ENCODE results near the gene MICAL3.
"Not testable (repeated sequence)": the region's sequence is repeated elsewhere in the genome, so short reads cannot be mapped to it uniquely, and the experiment has no call there.

Gene MICAL3

DNA sequence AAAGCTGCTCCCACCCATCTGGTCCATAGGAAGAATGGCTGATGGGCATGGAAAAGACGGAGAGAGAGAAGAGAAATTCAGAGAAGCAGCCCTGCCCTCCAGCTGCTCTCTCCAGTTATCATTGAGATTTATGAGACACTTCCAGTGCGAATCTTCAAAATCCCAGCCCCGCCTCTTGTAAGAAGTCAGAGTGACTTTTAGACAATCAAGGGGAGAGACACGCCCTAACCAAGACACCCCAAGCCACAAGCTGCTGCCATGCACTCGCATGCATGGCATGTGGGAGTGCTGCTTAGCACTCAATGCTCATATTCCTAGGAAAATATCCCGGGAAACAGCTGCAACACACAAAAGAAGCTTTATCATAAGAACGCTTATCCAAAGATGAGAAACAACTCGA is 139.5 kb downstream of the MICAL3 start:
- no peak for DNase-seq (ENCODE audit: low read depth in 2 of 2)

DNA sequence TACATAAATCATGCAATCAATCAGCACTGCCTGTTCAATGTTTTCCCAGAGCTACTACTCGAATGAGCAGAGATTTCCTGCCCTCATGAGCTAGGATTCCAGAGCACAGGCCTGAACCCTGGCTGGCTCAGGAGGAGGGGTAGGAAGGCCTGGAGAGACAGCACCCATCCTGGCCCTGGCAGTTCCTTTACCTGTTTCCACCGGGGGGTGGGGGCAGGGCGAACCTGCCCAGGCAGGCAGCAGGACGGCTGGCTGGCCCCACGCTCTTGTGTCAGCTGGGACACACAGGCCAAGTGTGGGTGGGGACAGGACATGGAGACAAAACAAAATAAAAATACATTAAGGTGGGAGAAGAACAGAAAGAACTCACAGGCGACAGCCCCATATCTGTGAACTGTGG is 140.3 kb downstream of the MICAL3 start:
- no peak for DNase-seq (ENCODE audit: low read depth in 2 of 2)

DNA sequence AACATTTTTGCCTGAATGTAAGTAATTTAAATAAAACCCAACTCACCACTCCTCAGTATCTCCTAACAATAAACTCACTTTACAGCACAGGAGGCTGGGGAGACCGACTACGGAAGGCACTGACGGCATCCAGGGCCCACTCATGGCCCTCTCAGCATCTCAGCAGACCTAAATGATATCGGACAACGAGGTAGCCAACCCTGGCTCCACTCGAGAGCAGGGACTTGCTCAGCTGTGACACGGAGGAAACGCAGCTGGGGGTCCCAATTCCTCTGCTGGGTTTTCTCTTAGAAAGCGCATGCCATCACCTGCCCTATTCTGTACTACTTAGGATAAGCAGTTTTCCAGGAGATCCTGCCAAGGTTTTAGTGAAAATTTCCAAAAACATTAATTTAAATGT is 141.0 kb downstream of the MICAL3 start:
- no peak for DNase-seq (ENCODE audit: low read depth in 2 of 2)

DNA sequence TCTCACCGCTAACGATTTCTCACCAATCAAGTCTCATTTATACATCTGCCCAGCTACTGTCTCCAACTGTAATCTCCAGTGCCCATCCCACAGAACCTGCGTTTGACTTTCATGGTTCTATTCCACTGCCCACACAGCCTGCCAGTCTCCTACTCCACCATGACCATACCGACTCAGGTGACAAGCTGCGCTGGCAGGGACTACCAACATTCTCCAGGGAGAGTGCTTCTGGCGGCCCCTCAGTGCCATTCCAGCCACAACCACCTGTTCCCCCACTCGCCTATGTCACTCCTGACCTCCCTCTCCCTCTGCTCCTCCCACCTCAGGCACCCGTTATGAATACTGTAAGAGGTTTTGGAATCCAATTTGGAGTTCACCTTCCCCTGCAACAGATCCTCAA is 141.6 kb downstream of the MICAL3 start:
- DNase-seq (ENCODE audit: low read depth in 2 of 2): no peak

DNA sequence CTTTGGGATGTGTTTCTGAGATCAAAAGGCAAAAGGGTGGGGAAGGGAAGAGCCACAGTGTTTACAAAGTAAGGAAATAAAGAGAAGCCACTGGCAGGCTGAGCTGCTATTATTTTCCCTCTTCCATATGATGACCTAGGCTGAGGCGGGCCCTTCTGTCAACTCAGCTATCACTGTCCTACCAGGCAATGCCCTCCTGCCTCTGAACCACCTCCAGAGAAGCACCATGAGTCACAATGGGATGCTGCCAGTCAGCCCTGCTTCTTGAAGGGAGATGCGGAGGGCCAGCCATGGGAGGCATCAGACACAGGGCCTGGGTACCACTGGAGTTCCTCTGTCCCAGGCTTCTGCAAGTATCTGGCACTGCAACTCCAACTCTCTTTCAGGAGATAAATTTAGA is 142.2 kb downstream of the MICAL3 start:
- DNase-seq (ENCODE audit: low read depth in 2 of 2): no peak

DNA sequence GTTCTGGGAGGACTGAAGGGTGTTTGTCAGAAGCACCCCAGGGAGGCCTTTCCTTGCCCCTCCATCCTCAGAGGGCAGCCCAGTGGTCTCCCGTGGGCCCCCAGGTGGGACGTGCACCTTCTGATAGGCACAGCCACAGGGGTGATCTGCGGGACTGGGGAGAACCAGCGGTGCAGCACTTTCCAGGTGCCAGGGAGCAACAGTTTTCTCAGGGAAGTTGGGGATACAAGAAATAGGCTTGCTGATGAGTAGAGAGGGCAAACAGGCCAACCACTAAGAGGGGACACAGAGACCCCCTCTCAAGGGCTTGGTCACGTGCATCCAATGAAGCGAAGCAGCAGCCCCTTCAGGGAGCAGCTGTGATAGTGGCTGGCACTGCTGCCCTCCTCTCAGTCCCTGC is 143.0 kb downstream of the MICAL3 start:
- DNase-seq (ENCODE audit: low read depth in 2 of 2): no peak

DNA sequence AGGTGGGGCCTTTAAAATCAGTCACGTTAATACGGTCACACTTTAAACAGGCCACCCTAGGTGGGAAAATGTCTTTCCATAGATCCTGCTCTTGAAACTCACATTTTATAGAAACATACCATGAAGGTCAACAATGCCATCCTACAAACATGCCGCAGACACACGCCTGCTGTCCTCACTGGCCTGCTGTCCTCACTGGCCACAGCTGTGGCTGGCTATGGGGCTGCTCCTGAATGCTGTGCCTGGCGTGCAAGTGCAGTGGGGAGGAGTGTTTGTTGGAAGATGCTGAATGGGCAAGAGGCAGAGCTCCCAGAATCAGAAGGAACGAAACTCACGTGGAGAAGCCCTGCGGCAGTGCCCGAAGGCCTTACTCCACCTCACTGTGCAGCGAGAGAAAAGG is 143.9 kb downstream of the MICAL3 start:
- no peak for DNase-seq (ENCODE audit: low read depth in 2 of 2)

DNA sequence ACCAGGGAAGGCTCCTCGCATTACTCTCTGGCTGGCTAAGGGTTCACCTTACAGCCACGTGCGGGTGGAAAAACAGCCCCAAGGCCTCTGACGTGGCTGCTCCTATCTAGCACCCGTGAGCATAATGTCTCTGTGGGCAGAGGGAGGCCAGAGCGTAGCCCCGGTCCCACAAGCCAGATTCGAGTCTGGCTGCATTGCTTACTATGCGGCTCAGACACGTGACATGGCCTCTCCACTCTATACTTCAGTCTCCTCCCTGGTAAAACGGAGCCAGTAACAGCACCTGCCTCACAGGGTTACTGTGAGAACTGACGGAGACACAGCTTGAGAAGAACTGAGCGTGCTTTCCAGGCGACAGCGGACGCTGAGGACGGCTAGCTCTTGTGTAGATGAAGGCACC is 144.3 kb downstream of the MICAL3 start:
- DNase-seq (ENCODE audit: low read depth in 2 of 2): no peak

DNA sequence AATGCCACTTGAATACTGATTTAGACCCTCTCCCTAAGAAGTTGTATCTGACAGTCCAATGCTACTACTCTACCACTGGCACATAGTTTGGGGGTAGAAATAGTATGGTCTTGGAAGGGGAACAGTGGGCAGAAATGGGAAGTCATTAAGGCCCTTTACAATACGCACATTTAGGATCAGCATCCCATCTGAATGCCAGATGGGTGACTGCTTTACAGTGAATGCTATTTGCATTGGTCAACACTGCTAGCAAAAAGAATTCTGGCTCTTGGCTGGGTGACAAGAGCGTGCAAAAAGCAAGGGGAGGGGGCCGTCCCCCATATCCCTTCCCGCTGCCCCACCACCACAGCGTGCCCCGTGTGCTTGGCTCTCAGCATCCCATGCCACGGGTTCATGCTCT is 145.4 kb downstream of the MICAL3 start:
- DNase-seq (ENCODE audit: low read depth in 2 of 2): no peak

DNA sequence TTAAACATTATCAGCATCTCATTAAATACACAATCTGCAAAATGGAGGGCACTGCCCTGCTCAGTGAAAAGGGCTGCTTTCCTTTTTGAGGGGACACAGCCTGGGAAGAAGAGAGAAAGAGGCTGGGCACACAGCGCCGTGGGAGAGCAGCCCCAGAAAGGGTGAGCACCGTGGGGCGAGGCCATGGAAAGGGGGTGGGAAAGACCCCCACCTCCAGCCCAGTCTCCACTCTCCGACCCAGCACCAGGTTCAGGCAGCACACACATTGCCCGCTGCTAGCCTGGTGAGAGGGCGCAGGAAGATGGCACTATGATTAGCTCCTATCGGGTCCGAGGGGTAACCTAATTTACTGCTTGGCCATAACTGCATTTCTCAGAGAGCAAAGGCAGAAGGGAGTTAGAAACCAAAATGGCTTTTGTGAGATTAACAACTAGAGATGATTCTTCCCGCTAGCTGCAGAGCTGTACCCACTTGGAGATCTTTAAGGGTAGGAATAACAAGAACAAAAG is 146.1 kb downstream of the MICAL3 start:
- no peak for DNase-seq (ENCODE audit: low read depth in 2 of 2)

DNA sequence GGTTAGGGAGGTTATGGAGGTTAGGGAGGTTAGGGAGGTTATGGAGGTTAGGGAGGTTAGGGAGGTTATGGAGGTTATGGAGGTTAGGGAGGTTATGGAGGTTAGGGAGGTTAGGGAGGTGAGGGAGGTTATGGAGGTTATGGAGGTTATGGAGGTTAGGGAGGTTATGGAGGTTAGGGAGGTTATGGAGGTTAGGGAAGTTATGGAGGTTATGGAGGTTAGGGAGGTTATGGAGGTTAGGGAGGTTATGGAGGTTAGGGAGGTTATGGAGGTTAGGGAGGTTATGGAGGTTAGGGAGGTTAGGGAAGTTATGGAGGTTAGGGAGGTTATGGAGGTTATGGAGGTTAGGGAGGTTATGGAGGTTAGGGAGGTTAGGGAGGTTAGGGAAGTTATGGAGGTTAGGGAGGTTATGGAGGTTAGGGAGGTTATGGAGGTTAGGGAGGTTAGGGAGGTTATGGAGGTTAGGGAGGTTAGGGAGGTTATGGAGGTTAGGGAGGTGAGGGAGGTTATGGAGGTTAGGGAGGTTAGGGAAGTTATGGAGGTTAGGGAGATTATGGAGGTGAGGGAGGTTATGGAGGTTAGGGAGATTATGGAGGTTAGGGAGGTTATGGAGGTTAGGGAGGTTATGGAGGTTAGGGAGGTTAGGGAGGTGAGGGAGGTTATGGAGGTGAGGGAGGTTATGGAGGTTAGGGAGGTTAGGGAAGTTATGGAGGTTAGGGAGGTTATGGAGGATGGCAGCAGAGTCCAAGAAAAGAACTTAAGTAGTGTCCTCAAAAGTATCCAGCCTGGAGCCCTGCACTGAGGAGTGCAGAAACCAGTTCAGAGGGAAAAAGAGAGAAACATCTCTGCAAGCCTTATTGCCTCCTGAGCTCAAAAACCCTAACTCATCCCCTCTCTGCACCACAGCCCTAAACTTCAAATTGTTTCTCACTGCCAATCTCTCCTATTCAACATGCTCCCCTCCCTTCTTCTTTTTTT is 147.2 kb downstream of the MICAL3 start:
- DNase-seq (ENCODE audit: low read depth in 2 of 2): not testable (repeated sequence)

DNA sequence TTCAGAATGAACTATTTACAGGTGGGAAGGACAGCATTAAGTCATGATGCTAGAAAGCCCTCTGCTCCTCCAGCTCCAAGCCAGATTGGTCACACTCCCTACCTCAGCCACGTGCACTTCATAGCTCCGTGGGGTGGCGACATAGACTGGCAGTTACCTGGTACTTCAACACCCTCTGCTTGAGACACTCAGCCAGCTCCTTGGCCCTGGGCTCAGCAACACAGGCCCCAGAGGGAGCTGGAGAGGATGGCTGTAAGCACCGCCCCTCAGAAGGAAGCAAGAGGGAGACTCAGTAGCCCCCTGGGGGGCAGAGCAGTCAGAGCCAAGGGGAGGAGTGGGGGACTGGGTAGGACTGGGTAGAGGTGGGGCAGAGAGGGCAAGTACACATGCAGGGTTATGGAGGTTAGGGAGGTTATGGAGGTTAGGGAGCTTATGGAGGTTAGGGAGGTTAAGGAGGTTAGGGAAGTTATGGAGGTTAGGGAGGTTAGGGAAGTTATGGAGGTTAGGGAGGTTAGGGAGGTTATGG is 148.0 kb downstream of the MICAL3 start:
- DNase-seq (ENCODE audit: low read depth in 2 of 2): no peak

DNA sequence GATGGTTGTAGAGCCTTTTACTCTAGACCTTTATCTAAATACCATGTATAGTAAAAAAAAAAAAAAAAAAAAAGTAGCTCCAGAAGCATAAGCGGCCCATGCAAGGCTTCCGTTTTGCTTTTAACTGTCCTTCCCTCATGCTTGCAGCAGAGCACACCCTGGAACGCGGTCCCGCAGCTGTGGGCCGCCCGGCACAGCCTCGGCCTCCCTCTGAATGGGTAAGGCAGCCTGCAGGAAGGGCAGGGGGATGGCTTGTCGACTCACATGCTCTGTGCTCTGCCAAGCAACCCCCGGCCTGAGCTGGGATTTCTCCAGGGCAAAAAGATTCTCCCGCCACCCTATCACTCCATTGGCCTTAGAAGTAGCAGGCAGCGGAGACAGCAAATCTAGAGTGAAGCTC is 148.7 kb downstream of the MICAL3 start:
- no peak for DNase-seq (ENCODE audit: low read depth in 2 of 2)

DNA sequence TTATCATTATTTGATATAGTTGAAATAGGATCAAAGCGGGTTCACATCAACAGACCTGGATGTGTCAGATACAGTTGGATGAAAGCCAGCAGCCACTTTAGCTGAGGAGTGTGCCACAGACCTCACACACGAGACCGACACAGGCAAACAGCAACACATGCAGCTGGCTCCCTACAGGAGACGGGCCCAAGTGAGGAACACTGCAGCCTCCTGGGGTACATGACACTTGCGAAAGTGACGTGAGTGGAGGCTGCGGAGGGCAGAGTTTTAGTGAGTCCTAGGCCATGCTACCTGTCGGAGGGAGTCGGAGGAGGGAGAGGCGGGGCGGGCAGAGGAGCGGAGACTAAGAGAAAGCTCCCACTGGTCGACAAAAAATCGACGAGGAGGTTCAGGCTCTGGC is 149.2 kb downstream of the MICAL3 start:
- DNase-seq (ENCODE audit: low read depth in 2 of 2): no peak

DNA sequence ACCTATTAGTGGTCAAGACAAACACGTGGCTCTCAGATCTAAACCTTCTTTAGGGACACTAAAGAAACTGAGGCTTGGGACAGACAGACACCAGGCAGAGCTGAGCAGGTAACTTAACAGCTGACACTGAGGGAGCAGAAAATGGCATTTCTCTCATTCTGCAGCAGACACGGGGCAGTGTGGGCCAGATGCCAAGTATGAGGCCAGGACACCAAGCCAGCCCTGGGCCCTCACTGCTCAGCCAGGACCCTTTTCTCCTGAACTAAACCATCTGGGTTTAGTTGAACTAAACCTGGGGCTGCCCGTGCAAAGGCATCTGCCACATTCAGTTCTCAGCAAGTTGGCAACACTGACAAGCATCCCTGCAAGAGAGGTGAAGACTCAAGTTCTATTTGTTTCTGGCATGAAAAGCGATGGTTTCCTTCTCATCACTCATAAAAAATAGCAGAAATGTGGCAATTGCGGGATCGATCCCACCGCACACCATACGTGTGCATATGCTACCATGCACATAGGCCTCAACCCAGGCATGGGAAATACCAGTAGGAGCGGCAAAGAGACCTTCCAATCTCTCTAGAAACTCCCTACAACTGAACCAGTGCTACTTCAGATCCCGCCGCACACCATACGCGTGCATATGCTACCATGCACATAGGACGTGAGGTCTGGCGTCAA is 150.0 kb downstream of the MICAL3 start:
- DNase-seq (ENCODE audit: low read depth in 2 of 2): no peak

DNA sequence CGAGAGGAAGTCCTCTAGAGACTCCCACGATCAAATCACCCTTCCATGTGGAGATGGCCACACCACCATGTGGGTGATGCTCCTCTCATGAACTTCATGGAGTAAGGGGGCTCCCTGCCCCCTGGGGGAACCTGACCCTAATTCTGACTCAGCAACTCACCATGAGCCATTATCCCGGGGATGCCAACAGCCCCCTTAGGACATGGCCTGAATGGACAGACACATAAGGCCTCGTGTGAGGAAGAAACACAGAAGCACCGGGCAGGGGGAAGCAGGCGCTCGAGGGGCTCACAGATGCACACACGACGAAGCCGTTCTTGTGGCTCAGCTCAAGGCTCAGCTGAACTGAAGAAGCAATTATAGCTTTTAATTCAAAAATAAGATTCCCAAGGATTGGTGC is 150.6 kb downstream of the MICAL3 start:
- no peak for DNase-seq (ENCODE audit: low read depth in 2 of 2)

DNA sequence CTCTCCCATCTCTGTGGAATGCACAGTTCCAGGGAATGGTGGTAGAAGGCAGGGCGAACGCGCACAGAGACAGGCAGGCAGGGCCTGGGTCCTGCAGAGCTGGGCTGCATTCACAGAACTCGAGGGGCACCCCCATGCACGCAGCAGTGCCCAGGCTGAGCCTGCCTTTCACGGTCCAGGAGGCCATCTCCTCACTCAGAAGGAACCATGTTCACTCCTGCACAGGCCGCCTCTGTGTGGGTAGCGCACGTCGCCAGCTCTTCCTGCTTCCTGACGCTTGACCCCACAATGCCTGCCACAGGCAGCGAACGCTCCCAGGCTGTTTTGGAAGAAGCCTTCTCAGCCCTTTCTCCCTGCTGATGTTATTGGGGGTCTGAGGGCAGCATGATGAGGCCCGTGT is 151.2 kb downstream of the MICAL3 start:
- DNase-seq (ENCODE audit: low read depth in 2 of 2): no peak

DNA sequence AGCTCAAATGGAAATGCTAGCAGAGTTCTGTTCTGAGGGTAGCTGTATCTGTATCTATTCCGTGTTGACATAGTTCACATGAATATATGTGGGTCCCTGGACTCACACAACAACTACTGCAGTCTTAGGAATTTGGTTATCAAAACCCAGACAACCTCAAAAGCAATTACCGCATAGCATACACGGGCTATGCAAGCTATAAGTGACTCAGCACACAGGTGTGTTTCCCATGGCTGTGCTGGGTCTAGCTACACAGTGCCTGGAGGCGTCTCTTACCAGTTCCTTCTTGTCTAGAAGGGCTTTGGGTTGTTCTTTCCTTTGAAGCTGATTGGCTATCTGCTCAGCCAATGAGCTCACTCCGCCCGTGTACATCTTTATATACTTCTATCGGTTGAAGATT is 151.9 kb downstream of the MICAL3 start:
- DNase-seq (ENCODE audit: low read depth in 2 of 2): no peak

DNA sequence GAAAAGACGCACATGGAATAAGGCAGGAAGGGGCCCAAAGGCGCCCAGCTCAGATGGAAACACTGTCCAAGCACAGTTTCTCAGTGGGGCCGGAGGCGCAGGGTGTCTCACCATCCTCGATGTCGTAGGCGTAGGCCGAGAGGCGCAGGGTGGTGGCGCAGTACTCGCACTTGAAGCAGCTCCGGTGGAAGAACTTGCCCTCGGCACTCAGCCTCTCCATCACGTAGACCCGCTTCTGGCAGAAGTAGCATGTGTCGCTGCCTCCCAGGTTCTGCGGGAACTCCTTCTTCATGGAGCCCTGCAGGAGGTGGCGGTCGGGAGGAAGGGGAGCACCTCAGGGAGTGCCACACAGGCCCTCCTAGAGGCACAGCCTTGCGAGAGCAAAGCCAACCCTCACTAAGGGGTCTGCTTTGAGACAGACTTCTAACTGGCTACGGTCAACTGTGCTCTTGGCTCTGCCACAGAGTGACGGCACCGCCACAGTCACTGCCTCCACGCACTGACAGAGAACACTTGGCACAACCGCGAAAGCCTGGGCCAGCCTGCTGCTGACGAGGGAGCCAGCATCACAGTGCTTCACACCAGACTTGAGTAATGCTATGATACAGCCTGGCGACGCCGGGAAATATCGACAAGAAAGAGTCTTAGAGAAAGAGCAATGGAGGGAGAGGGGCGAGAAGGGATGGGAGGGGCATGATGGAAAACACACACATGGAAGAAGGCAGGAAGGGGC is 152.5 kb downstream of the MICAL3 start:
- no peak for DNase-seq (ENCODE audit: low read depth in 2 of 2)

DNA sequence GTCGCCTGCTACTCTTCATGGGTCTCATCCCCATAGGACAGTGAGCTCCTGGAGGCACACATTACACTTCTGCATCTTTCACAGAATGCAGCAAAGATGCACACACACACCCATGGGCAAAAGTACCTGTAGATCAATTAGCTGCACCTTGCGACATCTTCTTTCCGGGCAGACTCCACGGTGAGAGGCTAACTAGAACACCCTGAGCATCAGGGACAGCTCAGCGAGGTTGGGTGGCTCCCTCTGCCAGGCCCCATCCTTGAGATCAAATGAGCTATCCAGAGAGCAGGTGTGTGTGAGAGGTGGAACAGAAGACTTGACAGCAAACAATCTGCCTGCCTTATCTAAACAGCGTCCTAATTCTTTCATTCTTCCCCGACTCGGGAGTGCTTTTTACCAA is 154.0 kb downstream of the MICAL3 start:
- no peak for DNase-seq (ENCODE audit: low read depth in 2 of 2)

DNA sequence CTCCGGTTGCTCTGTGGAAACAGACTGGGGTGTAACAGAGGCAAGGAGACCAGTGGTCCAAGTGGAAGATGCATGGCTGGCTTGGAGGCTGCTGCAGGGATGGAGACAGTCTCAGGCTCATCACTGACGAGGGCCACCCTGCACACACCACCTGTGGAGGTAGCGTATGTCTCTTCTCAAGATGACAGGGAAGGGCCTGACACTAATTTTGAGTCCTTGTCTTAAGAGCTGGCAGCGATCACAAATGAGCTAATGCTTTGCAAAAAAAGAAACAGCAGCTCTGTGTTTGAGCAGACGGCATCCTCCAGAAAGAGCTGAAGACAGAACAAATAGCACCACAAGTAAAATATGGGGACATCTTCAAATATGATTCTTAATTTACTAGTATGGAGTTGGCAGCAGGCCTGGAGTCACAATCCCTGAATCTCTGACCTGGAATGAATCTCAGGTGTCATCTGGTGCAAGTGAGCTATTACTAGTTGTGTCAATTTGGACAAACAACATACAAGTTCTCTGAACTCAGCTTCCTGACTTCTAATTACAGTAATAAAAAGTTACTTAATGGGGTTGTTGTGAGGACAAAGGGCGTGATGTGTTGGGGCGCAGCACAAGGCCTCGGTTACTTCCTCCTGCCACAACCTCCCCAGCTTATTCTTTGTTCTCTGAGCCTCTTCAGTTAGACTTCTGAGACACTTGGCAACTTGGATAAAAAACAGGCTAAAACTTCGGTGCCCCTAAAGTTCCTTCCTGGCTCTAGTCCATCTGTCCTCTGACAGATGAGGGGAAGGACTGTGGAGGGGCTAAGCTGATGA is 154.9 kb downstream of the MICAL3 start:
- no peak for DNase-seq (ENCODE audit: low read depth in 2 of 2)

All from stimulated activated CD8-positive, alpha-beta memory T cell treated with anti-CD3 and anti-CD28 coated beads, Interleukin-7, amount 100 ng/mL, for 4 hours (primary cell).